PC-9 (cell line): ENCODE data around the gene PARN. TPM values are rescaled to one million over a fixed set of nuclear protein-coding genes. Genes with fewer than 3 reads are reported as not detected.
A peak's percentile ranks its signal among the peaks of the same experiment; 100 is the strongest.

Experiments
- BruUV-seq: library from RNA; stranded (reverse); fragments of 400-500 nt; replicated peaks from 2 replicates; lab custom pipeline; 2021; lab: Mats Ljungman, UMichigan
- CTCF ChIA-PET: fragments of 300-600 bp; sonication (Branson Sonifier 250); formaldehyde crosslinking; loops from one replicate; lab custom pipeline; 2022; ENCODE audit warnings: antibody characterized with exemption; lab: Charles Lee
- POLR2A ChIA-PET: fragments of 300-600 bp; sonication (Branson Sonifier 250); formaldehyde crosslinking; loops from one replicate; lab custom pipeline; 2022; ENCODE audit warnings: antibody characterized with exemption; ENCODE audit not compliant: unreplicated experiment; lab: Charles Lee
- DNase-seq, 2 experiments: peaks; one replicate each; pipeline versions ENCODE4 v3.0.0 to v3.0.0-alpha.2; 2015 to 2022; ENCODE audit warnings: mixed read lengths in 1 of 2
- H2AFZ ChIP-seq: fragments of 200-600 bp; sonication (generic); 2 replicates; pipeline ENCODE4 v1.8.1; 2017; ENCODE audit warnings: antibody characterized with exemption
- H3F3A ChIP-seq: fragments of 200-600 bp; sonication (generic); 2 replicates; pipeline ENCODE4 v1.8.1; 2017; ENCODE audit warnings: antibody characterized with exemption, mild to moderate bottlenecking, low read depth; ENCODE audit not compliant: insufficient read depth
- H3K27ac ChIP-seq: fragments of 200-600 bp; sonication (generic); 2 replicates; pipeline ENCODE4 v1.6.1; 2016; ENCODE audit warnings: mixed run types
- H3K27me3 ChIP-seq: fragments of 200-600 bp; sonication (generic); 2 replicates; pipeline ENCODE4 v1.6.1; 2016; ENCODE audit warnings: low read depth, mixed run types; ENCODE audit not compliant: insufficient read depth
- H3K36me3 ChIP-seq: fragments of 200-600 bp; sonication (generic); 2 replicates; pipeline ENCODE4 v1.6.1; 2016; ENCODE audit warnings: low read depth, mixed run types
- H3K4me1 ChIP-seq: fragments of 200-600 bp; sonication (generic); replicated peaks from 2 replicates; pipeline ENCODE4 v1.6.1; 2016; ENCODE audit warnings: mixed run types; ENCODE audit not compliant: insufficient read depth
- H3K4me2 ChIP-seq: fragments of 200-600 bp; sonication (generic); 2 replicates; pipeline ENCODE4 v1.6.1; 2017; ENCODE audit warnings: mixed run types
- H3K4me3 ChIP-seq: fragments of 200-600 bp; sonication (generic); 2 replicates; pipeline ENCODE4 v1.6.1; 2016; ENCODE audit warnings: mixed run types
- H3K79me2 ChIP-seq: fragments of 200-600 bp; sonication (generic); 2 replicates; pipeline ENCODE4 v1.6.1; 2017; ENCODE audit warnings: low read depth, mixed run types
- H3K9me2 ChIP-seq: fragments of 200-600 bp; sonication (generic); 2 replicates; pipeline ENCODE4 v1.8.1; 2017; ENCODE audit warnings: mild to moderate bottlenecking; ENCODE audit not compliant: insufficient read depth
- H3K9me3 ChIP-seq: fragments of 200-600 bp; sonication (generic); 2 replicates; pipeline ENCODE4 v1.8.1; 2016; ENCODE audit warnings: low read depth; ENCODE audit not compliant: insufficient read depth
- H4K20me1 ChIP-seq: fragments of 200-600 bp; sonication (generic); 2 replicates; pipeline ENCODE4 v1.8.1; 2017; ENCODE audit not compliant: insufficient read depth
- EZH2 ChIP-seq: fragments of 200-600 bp; sonication (generic); IDR thresholded peaks from 2 replicates; pipeline ENCODE4 v1.8.0; 2017; ENCODE audit warnings: antibody characterized with exemption, low read depth
- intact Hi-C: fragments of 100-400 bp; cut with micrococcal nuclease; formaldehyde crosslinking; loops from one replicate; pipeline ENCODE4 v1.10.0; 2022; ENCODE audit not compliant: unreplicated experiment
- total RNA-seq: library from RNA; stranded (reverse); gene quantifications from 2 replicates; pipeline ENCODE4 v1.2.3, GENCODE V29; 2021
- TF ChIP-seq, protein P1 (sequence below): fragments of 200-600 bp; sonication (generic); conservative IDR thresholded peaks from 2 replicates; pipeline ENCODE4 v1.6.1; 2017; ENCODE audit warnings: mixed run types, antibody characterized with exemption, mild to moderate bottlenecking, moderate library complexity

The PARN gene
- total RNA-seq, 1 experiment from 2014 or later = 53.0 TPM

DNA sequence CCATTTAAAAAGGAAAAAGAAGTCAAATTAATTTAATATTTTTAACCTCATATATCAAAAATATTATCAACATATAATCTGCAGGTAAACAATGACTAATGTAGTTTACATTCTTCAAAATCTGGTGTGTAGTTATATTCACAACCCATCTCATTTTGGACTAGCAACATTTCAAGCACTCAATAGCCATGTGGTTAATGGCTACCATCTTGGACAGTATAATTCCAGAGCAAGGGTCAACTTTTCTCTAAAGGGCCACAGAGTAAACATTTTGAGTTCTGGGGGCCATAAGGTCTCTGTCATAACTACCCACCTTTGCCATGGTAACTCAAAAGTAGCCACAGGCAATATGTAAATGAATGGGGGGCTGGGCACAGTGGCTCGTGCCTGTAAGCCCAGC lies 153.9 kb downstream of the PARN start:
- H4K20me1 ChIP-seq = no peaks in the 10 kb centered on the region
- BruUV-seq = no TSS peak
- H3K4me2 ChIP-seq = peak overlapping the region; percentile 64
- H3K4me3 ChIP-seq = no peak overlapping the region
- no peak for TF ChIP-seq EZH2
- TF ChIP-seq, protein P1, sequence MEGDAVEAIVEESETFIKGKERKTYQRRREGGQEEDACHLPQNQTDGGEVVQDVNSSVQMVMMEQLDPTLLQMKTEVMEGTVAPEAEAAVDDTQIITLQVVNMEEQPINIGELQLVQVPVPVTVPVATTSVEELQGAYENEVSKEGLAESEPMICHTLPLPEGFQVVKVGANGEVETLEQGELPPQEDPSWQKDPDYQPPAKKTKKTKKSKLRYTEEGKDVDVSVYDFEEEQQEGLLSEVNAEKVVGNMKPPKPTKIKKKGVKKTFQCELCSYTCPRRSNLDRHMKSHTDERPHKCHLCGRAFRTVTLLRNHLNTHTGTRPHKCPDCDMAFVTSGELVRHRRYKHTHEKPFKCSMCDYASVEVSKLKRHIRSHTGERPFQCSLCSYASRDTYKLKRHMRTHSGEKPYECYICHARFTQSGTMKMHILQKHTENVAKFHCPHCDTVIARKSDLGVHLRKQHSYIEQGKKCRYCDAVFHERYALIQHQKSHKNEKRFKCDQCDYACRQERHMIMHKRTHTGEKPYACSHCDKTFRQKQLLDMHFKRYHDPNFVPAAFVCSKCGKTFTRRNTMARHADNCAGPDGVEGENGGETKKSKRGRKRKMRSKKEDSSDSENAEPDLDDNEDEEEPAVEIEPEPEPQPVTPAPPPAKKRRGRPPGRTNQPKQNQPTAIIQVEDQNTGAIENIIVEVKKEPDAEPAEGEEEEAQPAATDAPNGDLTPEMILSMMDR = no peak
- peaks cover 26% of the 10 kb centered on the region for H3K4me1 ChIP-seq
- H3K36me3 ChIP-seq = no peaks in the 10 kb centered on the region
- DNase-seq = peak in 1 of 2 experiments; percentile 55
- ChIA-PET CTCF (no interaction called here), POLR2A (no interaction called here)
- intact Hi-C loops = no loop called here
- H3K9me2 ChIP-seq = no peaks in the 10 kb centered on the region
- no peak overlapping the region for H2AFZ ChIP-seq
- peaks cover 30% of the 10 kb centered on the region for H3F3A ChIP-seq
- no peaks in the 10 kb centered on the region; the same call in 1 of the 2 replicates for H3K9me3 ChIP-seq
- H3K79me2 ChIP-seq = 0 out of 2 replicates have a peak, but pooled peaks cover 14% of the 10 kb centered on the region
- H3K27ac ChIP-seq = peak overlapping the region; percentile 72
- no peaks in the 10 kb centered on the region for H3K27me3 ChIP-seq

DNA sequence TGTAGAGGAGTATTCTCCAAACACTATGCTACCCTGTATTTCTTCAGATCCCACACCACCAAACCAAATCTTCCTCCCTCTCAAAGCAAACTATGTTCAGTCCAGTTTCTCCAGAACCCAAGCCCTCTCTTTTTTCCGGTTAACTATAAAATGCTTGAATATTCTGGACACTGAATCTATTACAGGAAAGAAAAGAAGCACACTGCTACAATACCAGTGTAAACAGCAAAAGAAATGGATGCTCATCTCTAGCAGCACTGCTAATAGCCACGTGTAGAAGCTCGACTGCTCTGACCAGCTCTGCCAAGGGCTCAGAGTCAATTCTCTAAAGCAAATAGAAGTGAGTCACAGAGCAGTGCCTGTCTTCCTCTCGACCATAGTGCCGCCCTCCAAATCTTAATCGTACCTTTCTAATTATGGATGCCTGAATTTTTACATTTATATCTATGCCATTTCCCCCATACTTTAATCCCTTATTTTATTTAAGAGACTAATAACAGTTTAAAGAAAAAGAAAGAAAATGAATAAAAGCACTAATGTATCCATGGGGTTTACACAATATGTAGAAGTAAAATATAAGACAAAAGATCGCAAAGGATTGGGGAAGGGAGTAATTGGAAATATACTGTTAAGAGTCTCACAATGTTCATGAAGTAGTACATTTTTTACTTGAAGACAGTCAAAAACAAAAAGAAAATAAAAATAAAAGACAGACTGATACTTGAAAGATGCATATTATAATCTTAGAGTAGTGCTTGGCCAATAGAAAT lies 154.5 kb downstream of the PARN start:
- TF ChIP-seq, protein P1 = no peak
- no peak for TF ChIP-seq EZH2
- H3K9me2 ChIP-seq = no peaks in the 10 kb centered on the region
- peaks cover 26% of the 10 kb centered on the region for H3K4me1 ChIP-seq
- no peaks in the 10 kb centered on the region for H3K27me3 ChIP-seq
- H3F3A ChIP-seq = peaks cover 27% of the 10 kb centered on the region
- peak overlapping the region; percentile 64 for H3K4me2 ChIP-seq
- POLR2A ChIA-PET = interaction anchor here (0.6 kb wide), 1 partner anchor 155 kb away, joined by 7 read pairs; the partner anchor contains the start of gene PARN
- H3K79me2 ChIP-seq = 0 out of 2 replicates have a peak, but pooled peaks cover 14% of the 10 kb centered on the region
- H3K27ac ChIP-seq = peak overlapping the region; percentile 72
- BruUV-seq = no TSS peak
- DNase-seq = peak; percentile 41 to 81
- no peaks in the 10 kb centered on the region; the same call in 1 of the 2 replicates for H3K9me3 ChIP-seq
- H3K4me3 ChIP-seq = peak overlapping the region; percentile 34; the same call in 1 of the 2 replicates
- no peak overlapping the region for H2AFZ ChIP-seq
- no peaks in the 10 kb centered on the region for H3K36me3 ChIP-seq
- CTCF ChIA-PET = no interaction called here
- intact Hi-C loops = no loop called here
- no peaks in the 10 kb centered on the region for H4K20me1 ChIP-seq

DNA sequence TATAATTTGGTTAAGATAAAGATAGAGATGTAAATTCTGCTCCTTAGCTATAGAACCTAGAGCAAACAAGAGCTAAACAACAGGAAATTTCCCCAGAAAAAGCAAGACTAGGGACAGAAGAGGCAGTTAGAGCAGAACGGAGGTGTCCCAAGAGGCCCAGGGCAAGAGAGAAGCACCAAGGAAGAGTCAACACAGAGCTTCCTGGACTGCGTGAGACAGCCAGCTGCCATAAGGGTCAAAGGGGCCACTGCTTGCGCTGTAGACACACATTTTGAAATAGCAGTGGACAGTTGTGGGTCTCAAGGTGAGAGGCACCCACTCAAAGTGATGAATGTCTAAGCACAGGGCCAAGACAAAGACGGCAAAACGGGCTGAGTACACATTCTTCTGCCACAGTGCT lies 156.6 kb downstream of the PARN start:
- Histone ChIP-seq H4K20me1 (no peaks in the 10 kb centered on the region), H3K4me1 (peaks cover 26% of the 10 kb centered on the region), H2AFZ (no peak overlapping the region), H3K27ac (no peak overlapping the region), H3K27me3 (no peaks in the 10 kb centered on the region), H3K36me3 (no peaks in the 10 kb centered on the region), H3F3A (peaks cover 23% of the 10 kb centered on the region), H3K4me3 (no peak overlapping the region), H3K79me2 (0 out of 2 replicates have a peak, but pooled peaks cover 14% of the 10 kb centered on the region), H3K4me2 (no peak overlapping the region), H3K9me3 (no peaks in the 10 kb centered on the region), H3K9me2 (no peaks in the 10 kb centered on the region)
- intact Hi-C loops = no loop called here
- CTCF ChIA-PET = no interaction called here
- BruUV-seq = no TSS peak
- TF ChIP-seq, protein P1 = no peak
- no peak for TF ChIP-seq EZH2
- DNase-seq = no peak
- POLR2A ChIA-PET = no interaction called here
